ENCODE data around the gene HSPA5. TPM values are rescaled to one million over a fixed set of nuclear protein-coding genes. Genes with fewer than 3 reads are reported as not detected.
"Not testable (repeated sequence)": the region's sequence is repeated elsewhere in the genome, so short reads cannot be mapped to it uniquely, and the experiment has no call there.

Gene HSPA5
- total RNA-seq: 176 to 369 TPM (median 362 TPM) in 3 replicates
- long read RNA-seq, transcript HSPA5-201 (8 exons, 3,908 nt): major isoform, 2,634 of 2,758 reads
- long read RNA-seq, partial matches to known transcripts: 95 of 2,758 reads
- long read RNA-seq, other reads (novel, unspliced or antisense): 29 of 2,758 reads

DNA sequence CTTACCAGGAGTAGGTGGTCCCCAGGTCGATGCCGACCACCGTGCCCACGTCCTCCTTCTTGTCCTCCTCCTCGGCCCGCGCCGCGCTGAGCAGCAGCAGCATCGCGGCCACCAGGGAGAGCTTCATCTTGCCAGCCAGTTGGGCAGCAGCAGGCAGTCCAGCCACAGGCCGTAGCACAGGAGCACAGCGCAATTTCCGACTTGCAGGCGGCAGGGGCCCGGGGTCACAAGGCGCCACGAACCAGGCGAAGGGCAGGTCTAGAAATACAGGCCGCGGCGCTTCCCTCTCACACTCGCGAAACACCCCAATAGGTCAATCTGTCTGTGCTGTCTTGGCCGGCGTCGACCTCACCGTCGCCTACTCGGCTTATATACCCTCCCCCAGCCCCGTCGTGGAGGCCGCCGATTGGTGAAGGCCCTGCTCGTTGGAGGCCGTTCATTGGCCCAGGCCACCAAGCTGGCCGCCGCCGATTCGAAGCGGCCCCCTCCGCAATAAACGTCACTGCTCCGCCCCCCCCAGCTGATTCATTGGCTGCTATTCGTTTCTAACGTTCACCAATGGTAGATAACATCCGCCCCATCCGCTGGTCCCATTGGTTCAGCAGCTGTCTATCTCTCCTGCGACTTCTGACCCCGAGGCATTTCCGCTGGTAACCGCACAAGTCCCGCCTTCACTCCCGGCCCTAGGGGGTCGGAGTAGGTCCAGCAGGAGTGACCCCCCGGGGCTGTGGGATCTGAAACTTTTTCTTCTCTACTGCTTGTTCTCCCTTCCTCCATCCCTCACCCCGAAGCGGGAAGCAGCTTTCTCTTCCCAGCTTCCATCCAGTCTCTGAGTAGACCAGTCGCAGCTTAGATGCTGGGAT lies at the start of gene HSPA5:
Gene HSPA5, minus strand, starts transcription at position 344 of the 863 bp plus-strand sequence. Its CDS starts 217 bp downstream, at position 127.
- H3K4me1 Mint-ChIP-seq (ENCODE audit: low read depth): peaks cover 65% of the 10 kb centered on the region
- TF ChIP-seq, protein P1, sequence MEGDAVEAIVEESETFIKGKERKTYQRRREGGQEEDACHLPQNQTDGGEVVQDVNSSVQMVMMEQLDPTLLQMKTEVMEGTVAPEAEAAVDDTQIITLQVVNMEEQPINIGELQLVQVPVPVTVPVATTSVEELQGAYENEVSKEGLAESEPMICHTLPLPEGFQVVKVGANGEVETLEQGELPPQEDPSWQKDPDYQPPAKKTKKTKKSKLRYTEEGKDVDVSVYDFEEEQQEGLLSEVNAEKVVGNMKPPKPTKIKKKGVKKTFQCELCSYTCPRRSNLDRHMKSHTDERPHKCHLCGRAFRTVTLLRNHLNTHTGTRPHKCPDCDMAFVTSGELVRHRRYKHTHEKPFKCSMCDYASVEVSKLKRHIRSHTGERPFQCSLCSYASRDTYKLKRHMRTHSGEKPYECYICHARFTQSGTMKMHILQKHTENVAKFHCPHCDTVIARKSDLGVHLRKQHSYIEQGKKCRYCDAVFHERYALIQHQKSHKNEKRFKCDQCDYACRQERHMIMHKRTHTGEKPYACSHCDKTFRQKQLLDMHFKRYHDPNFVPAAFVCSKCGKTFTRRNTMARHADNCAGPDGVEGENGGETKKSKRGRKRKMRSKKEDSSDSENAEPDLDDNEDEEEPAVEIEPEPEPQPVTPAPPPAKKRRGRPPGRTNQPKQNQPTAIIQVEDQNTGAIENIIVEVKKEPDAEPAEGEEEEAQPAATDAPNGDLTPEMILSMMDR (IDR thresholded peaks at IDR 0.05): peak; percentile 67
- H3K9me3 Mint-ChIP-seq (ENCODE audit: low read depth): no peaks in the 10 kb centered on the region
- DNase-seq (ENCODE audit: low spot score): peak; percentile 99
- no peaks in the 10 kb centered on the region for H3K27me3 Mint-ChIP-seq (ENCODE audit: low read depth)
- H3K27ac Mint-ChIP-seq (ENCODE audit: unreplicated experiment): peak within 1 kb of the TSS; percentile 98
- peaks cover 40% of the 10 kb centered on the region for H3K36me3 Mint-ChIP-seq (ENCODE audit: low read depth)
- H3K4me3 Mint-ChIP-seq (ENCODE audit: unreplicated experiment): peak within 1 kb of the TSS; percentile 85

DNA sequence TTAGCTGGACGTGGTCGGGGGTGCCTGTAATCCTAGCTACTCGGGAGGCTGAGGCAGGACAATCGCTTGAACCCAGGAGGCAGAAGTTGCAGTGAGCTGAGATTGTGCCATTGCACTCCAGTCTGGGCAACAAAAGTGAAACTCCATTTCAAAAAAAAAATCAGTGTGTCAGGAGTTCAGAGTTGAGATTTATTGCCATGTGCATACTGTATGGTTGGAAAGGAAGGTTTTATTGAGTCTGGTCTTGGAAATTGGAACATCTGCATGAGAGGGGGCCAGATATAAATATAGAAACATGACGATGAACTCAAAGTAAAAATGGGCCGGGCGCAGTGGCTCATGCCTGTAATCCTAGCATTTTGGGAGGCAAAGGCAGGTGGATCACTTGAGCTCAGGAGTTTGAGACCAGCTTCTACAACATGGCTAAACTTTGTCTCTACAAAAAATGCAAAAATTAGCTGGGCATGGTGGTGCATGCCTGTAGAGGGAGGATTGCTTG lies 45.8 kb upstream of the HSPA5 start:
- not testable (repeated sequence) for H3K36me3 Mint-ChIP-seq (ENCODE audit: low read depth); H3K27ac Mint-ChIP-seq (ENCODE audit: unreplicated experiment); DNase-seq (ENCODE audit: low spot score); H3K9me3 Mint-ChIP-seq (ENCODE audit: low read depth); H3K27me3 Mint-ChIP-seq (ENCODE audit: low read depth); H3K4me1 Mint-ChIP-seq (ENCODE audit: low read depth); H3K4me3 Mint-ChIP-seq (ENCODE audit: unreplicated experiment)

DNA sequence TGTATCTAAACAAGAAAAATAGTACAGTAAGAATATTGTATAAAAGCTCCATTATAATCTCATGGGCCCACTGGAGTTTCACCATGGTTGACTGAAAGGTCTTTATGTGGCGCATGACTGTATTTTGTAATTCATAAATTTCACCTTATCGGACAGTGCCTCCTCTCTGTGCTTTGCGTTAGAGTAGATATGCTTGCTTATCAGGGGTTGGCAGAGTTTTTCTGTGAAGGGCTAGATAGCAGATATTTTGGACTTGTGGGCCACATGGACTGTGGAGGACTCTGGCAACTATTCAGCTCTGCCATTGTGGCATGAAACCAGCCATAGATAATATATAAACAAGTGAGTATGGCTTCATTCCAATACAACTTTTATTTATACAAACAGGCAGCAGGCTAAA lies 43.7 kb upstream of the HSPA5 start:
- Mint-ChIP-seq H3K4me1 (ENCODE audit: low read depth) (peaks cover 8% of the 10 kb centered on the region), H3K36me3 (ENCODE audit: low read depth) (no peaks in the 10 kb centered on the region), H3K27me3 (ENCODE audit: low read depth) (no peaks in the 10 kb centered on the region), H3K9me3 (ENCODE audit: low read depth) (no peaks in the 10 kb centered on the region), H3K27ac (ENCODE audit: unreplicated experiment) (peak overlapping the region; percentile 23), H3K4me3 (ENCODE audit: unreplicated experiment) (no peak overlapping the region)
- DNase-seq (ENCODE audit: low spot score): no peak
- TF ChIP-seq, protein P1 (IDR thresholded peaks at IDR 0.05): no peak

DNA sequence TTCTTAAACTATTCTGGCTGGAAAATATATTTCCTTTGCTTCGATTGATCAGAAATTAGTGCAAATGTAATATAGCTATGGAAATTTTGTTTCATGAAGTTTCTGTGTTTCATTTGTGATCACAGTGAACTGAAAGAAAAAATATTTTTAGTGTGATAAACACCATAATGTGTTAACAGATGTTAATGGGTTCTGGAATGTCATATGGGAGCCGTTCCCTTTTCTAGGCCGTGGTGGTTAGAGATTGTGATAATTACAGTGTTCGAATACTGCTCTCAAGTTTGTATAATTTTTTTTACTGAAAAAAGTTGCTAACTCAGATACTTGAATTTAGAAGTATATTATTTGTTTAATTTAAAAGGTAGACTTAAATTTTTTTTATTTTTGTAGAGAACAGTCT lies 39.8 kb upstream of the HSPA5 start:
- DNase-seq (ENCODE audit: low spot score): no peak
- Mint-ChIP-seq H3K4me1 (ENCODE audit: low read depth) (peaks cover 26% of the 10 kb centered on the region), H3K27ac (ENCODE audit: unreplicated experiment) (no peak overlapping the region), H3K27me3 (ENCODE audit: low read depth) (no peaks in the 10 kb centered on the region), H3K4me3 (ENCODE audit: unreplicated experiment) (no peak overlapping the region), H3K9me3 (ENCODE audit: low read depth) (no peaks in the 10 kb centered on the region), H3K36me3 (ENCODE audit: low read depth) (no peaks in the 10 kb centered on the region)
- TF ChIP-seq, protein P1 (IDR thresholded peaks at IDR 0.05): no peak

DNA sequence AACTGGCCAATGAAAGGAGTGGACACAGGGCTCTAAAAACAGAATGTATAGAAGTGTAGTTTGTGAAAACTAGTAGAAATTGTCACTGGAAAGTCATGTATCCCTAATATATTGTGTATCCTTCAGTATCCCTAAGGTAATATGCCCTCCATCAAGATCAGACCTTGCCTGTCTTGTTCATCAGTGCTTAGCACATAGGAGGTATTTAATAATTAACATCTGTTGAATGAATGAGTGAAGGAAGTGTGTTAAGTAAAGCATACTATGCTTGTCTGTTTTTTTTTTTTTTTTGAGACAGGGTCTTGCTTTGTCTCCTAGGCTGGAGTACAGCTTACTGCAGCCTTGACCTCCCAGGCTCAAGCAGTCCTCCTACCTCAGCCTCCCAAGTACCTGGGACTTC lies 36.3 kb upstream of the HSPA5 start:
- TF ChIP-seq, protein P1 (IDR thresholded peaks at IDR 0.05): no peak
- Mint-ChIP-seq H3K4me1 (ENCODE audit: low read depth) (peaks cover 33% of the 10 kb centered on the region), H3K36me3 (ENCODE audit: low read depth) (no peaks in the 10 kb centered on the region)

More for the DNA sequence above, 36.3 kb upstream of the HSPA5 start:
- no peak overlapping the region for H3K4me3 Mint-ChIP-seq (ENCODE audit: unreplicated experiment)
- no peaks in the 10 kb centered on the region for H3K27me3 Mint-ChIP-seq (ENCODE audit: low read depth)
- no peaks in the 10 kb centered on the region for H3K9me3 Mint-ChIP-seq (ENCODE audit: low read depth)
- no peak overlapping the region for H3K27ac Mint-ChIP-seq (ENCODE audit: unreplicated experiment)
- no peak for DNase-seq (ENCODE audit: low spot score)

Measured in chondrocyte (in vitro differentiated cells).